Liver (tissue), 9 donors: ENCODE results near the gene ZNF629. TPM values are rescaled to one million over a fixed set of nuclear protein-coding genes. Genes with fewer than 3 reads are reported as not detected.

Experiments used
- DNase-seq: peaks from one replicate; pipeline ENCODE4 v3.0.0-alpha.2; 2017; ENCODE audit warnings: low spot score
- H3K27ac ChIP-seq, 2 donors: one replicate each; pipeline ENCODE4 v1.7.0; 2013; ENCODE audit warnings: inconsistent platforms in 2 of 2, low read length in 2 of 2, control low read depth in 1 of 2, low read depth in 1 of 2, mild to moderate bottlenecking in 1 of 2
- H3K27me3 ChIP-seq, 4 donors: one replicate each; pipeline versions ENCODE4 v1.6.1 to v1.7.0; 2013; ENCODE audit warnings: low read length in 3 of 4, inconsistent platforms in 1 of 4, mild to moderate bottlenecking in 1 of 4, moderate library complexity in 1 of 4; ENCODE audit not compliant: control insufficient read depth in 4 of 4, insufficient read depth in 4 of 4
- H3K36me3 ChIP-seq, 4 donors: one replicate each; pipeline versions ENCODE4 v1.6.1 to v1.7.0; 2013; ENCODE audit warnings: low read length in 3 of 4, mild to moderate bottlenecking in 3 of 4, low read depth in 1 of 4, moderate library complexity in 1 of 4; ENCODE audit not compliant: control insufficient read depth in 4 of 4, insufficient read depth in 3 of 4
- H3K4me1 ChIP-seq, 4 donors: one replicate each; pipeline versions ENCODE4 v1.6.1 to v1.7.0; 2013; ENCODE audit warnings: low read length in 3 of 4, mild to moderate bottlenecking in 3 of 4, moderate library complexity in 1 of 4; ENCODE audit not compliant: control insufficient read depth in 4 of 4, insufficient read depth in 4 of 4
- H3K4me3 ChIP-seq, 3 donors: one replicate each; pipeline versions ENCODE4 v1.6.1 to v1.7.0; 2013; ENCODE audit warnings: low read length in 3 of 3, control low read depth in 1 of 3, low read depth in 1 of 3, mild to moderate bottlenecking in 1 of 3
- H3K9ac ChIP-seq, 2 donors: one replicate each; pipeline ENCODE4 v1.7.0; 2013; ENCODE audit warnings: low read length in 2 of 2, mild to moderate bottlenecking in 2 of 2, moderate library complexity in 2 of 2, control low read depth in 1 of 2, low read depth in 1 of 2
- H3K9me3 ChIP-seq, 4 donors: one replicate each; pipeline versions ENCODE4 v1.6.1 to v1.7.0; 2013; ENCODE audit warnings: low read length in 3 of 4; ENCODE audit not compliant: control insufficient read depth in 4 of 4
- EGR1 ChIP-seq, 2 donors: IDR thresholded peaks; 2 replicates each; pipeline ENCODE4 v1.6.1; 2016 to 2018; ENCODE audit warnings: antibody characterized with exemption in 2 of 2, low read depth in 2 of 2
- FOXA2 ChIP-seq: IDR thresholded peaks from 2 replicates; pipeline ENCODE4 v1.6.1; 2016; ENCODE audit warnings: antibody characterized with exemption
- HNF4A ChIP-seq, 2 donors: conservative IDR thresholded peaks; 2 replicates each; pipeline ENCODE4 v1.6.1; 2016; ENCODE audit warnings: antibody characterized with exemption in 2 of 2, mild to moderate bottlenecking in 2 of 2
- HNF4G ChIP-seq: IDR thresholded peaks from 2 replicates; pipeline ENCODE4 v1.6.1; 2016; ENCODE audit warnings: antibody characterized with exemption
- NR2F2 ChIP-seq: IDR thresholded peaks from 2 replicates; pipeline ENCODE4 v1.6.1; 2016; ENCODE audit warnings: antibody characterized with exemption
- RAD21 ChIP-seq, 2 donors: IDR thresholded peaks; 2 replicates each; pipeline ENCODE4 v1.6.1; 2016; ENCODE audit warnings: antibody characterized with exemption in 2 of 2, mild to moderate bottlenecking in 2 of 2
- SP1 ChIP-seq: IDR thresholded peaks from 2 replicates; pipeline ENCODE4 v1.6.1; 2018; ENCODE audit warnings: antibody characterized with exemption, mild to moderate bottlenecking
- TAF1 ChIP-seq: conservative IDR thresholded peaks from 2 replicates; pipeline ENCODE4 v1.6.1; 2016; ENCODE audit warnings: antibody characterized with exemption, mild to moderate bottlenecking
- YY1 ChIP-seq: IDR thresholded peaks from 2 replicates; pipeline ENCODE4 v1.6.1; 2016; ENCODE audit warnings: antibody characterized with exemption, mild to moderate bottlenecking
- WGBS: extraction: QIAGEN DNeasy Blood & Tissue Kit; methylation state at CpG from one replicate; pipeline ENCODE4 v1.1.7; 2013; 5-methylcytosine and 5-hydroxymethylcytosine counted together
- polyA plus RNA-seq, 2 donors: library from polyadenylated mRNA; stranded (reverse) in 1 of 2; unstranded in 1 of 2; fragments of 200-250 nt in 1 of 2; fragments of >200 nt in 1 of 2; fragmentation: Nextera tagmentation in 1 of 2; extraction: Ambion mirVana in 1 of 2; gene quantifications; one replicate each; pipeline versions ENCODE4 v1.2.1 to v1.2.3, GENCODE V29; 2013 to 2015
- total RNA-seq, 2 donors: library from RNA; depleted of rRNA; stranded (reverse); fragments of >200 nt; gene quantifications; one replicate each; pipeline ENCODE4 v1.2.3, GENCODE V29; 2014
- TF ChIP-seq, protein P1 (sequence below): IDR thresholded peaks from 2 replicates; pipeline ENCODE4 v1.6.1; 2016; ENCODE audit warnings: antibody characterized with exemption, mild to moderate bottlenecking
- TF ChIP-seq, protein P2 (sequence below): IDR thresholded peaks from 2 replicates; pipeline ENCODE4 v1.6.1; 2016; ENCODE audit warnings: antibody characterized with exemption
- TF ChIP-seq, protein P3 (sequence below): fragments of 150-350 bp; IDR thresholded peaks from 2 replicates; pipeline ENCODE4 v1.5.1; 2017; ENCODE audit warnings: improper control_type of control experiment, low read depth, low read length; ENCODE audit not compliant: missing input control
- TF ChIP-seq, protein P4 (sequence below): IDR thresholded peaks from 2 replicates; pipeline ENCODE4 v1.6.1; 2016; ENCODE audit warnings: antibody characterized with exemption
- TF ChIP-seq, protein P5 (sequence below): IDR thresholded peaks from 2 replicates; pipeline ENCODE4 v1.6.1; 2016; ENCODE audit warnings: antibody characterized with exemption
- donor health status: healthy.
- donor health status: healthy.
- donor health status: healthy.
- donor health status: healthy.
- donor health status: healthy.

Gene ZNF629
- total and polyA plus RNA-seq, 4 donors, result 0.86 to 4.2 (median 3.4) TPM

DNA sequence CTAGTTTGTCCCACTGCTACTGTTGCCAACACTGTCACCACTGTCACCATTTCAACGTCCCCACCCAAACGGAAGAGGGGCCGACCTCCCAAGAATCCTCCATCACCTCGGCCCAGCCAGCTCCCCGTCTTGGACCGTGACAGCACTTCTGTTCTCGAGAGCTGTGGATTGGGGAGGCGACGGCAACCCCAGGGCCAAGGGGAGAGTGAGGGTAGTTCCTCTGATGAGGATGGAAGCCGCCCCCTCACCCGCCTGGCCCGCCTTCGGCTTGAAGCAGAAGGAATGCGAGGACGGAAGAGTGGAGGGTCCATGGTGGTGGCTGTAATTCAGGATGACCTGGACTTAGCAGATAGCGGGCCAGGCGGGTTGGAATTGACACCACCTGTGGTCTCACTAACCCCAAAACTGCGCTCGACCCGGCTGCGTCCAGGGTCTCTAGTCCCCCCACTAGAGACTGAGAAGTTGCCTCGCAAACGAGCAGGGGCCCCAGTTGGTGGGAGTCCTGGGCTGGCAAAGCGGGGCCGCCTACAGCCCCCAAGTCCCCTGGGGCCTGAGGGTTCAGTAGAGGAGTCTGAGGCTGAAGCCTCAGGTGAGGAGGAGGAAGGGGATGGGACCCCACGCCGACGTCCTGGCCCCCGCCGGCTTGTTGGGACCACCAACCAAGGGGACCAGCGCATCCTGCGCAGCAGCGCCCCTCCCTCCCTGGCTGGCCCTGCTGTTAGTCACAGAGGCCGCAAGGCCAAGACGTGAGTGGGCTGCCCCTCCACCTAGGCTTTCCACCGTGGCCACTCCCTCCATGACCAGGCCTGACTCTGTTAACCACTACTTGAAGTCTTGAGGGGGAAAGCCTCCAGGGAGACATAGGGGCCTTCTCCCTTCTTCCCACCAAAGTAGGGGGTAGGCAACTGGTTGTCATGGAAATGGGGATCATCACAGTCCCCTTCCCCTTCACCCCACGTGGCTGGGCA is 47.7 kb downstream of the ZNF629 start:
- TF ChIP-seq RAD21 (IDR thresholded peaks at IDR 0.05), result no peak
- TF ChIP-seq, protein P1, sequence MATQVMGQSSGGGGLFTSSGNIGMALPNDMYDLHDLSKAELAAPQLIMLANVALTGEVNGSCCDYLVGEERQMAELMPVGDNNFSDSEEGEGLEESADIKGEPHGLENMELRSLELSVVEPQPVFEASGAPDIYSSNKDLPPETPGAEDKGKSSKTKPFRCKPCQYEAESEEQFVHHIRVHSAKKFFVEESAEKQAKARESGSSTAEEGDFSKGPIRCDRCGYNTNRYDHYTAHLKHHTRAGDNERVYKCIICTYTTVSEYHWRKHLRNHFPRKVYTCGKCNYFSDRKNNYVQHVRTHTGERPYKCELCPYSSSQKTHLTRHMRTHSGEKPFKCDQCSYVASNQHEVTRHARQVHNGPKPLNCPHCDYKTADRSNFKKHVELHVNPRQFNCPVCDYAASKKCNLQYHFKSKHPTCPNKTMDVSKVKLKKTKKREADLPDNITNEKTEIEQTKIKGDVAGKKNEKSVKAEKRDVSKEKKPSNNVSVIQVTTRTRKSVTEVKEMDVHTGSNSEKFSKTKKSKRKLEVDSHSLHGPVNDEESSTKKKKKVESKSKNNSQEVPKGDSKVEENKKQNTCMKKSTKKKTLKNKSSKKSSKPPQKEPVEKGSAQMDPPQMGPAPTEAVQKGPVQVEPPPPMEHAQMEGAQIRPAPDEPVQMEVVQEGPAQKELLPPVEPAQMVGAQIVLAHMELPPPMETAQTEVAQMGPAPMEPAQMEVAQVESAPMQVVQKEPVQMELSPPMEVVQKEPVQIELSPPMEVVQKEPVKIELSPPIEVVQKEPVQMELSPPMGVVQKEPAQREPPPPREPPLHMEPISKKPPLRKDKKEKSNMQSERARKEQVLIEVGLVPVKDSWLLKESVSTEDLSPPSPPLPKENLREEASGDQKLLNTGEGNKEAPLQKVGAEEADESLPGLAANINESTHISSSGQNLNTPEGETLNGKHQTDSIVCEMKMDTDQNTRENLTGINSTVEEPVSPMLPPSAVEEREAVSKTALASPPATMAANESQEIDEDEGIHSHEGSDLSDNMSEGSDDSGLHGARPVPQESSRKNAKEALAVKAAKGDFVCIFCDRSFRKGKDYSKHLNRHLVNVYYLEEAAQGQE, result no peak
- TF ChIP-seq, protein P2, sequence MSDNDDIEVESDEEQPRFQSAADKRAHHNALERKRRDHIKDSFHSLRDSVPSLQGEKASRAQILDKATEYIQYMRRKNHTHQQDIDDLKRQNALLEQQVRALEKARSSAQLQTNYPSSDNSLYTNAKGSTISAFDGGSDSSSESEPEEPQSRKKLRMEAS, result no peak
- TF ChIP-seq, protein P3, sequence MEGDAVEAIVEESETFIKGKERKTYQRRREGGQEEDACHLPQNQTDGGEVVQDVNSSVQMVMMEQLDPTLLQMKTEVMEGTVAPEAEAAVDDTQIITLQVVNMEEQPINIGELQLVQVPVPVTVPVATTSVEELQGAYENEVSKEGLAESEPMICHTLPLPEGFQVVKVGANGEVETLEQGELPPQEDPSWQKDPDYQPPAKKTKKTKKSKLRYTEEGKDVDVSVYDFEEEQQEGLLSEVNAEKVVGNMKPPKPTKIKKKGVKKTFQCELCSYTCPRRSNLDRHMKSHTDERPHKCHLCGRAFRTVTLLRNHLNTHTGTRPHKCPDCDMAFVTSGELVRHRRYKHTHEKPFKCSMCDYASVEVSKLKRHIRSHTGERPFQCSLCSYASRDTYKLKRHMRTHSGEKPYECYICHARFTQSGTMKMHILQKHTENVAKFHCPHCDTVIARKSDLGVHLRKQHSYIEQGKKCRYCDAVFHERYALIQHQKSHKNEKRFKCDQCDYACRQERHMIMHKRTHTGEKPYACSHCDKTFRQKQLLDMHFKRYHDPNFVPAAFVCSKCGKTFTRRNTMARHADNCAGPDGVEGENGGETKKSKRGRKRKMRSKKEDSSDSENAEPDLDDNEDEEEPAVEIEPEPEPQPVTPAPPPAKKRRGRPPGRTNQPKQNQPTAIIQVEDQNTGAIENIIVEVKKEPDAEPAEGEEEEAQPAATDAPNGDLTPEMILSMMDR, result no peak
- no peak for TF ChIP-seq TAF1
- no peak for TF ChIP-seq HNF4A (conservative IDR thresholded peaks at IDR 0.05)
- no peak for TF ChIP-seq NR2F2
- TF ChIP-seq FOXA2, result no peak
- TF ChIP-seq HNF4G, result no peak
- TF ChIP-seq EGR1 (IDR thresholded peaks at IDR 0.05; ENCODE audit: low read depth in 2 of 2), result no peak
- TF ChIP-seq, protein P4, sequence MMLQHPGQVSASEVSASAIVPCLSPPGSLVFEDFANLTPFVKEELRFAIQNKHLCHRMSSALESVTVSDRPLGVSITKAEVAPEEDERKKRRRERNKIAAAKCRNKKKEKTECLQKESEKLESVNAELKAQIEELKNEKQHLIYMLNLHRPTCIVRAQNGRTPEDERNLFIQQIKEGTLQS, result no peak
- TF ChIP-seq, protein P5, sequence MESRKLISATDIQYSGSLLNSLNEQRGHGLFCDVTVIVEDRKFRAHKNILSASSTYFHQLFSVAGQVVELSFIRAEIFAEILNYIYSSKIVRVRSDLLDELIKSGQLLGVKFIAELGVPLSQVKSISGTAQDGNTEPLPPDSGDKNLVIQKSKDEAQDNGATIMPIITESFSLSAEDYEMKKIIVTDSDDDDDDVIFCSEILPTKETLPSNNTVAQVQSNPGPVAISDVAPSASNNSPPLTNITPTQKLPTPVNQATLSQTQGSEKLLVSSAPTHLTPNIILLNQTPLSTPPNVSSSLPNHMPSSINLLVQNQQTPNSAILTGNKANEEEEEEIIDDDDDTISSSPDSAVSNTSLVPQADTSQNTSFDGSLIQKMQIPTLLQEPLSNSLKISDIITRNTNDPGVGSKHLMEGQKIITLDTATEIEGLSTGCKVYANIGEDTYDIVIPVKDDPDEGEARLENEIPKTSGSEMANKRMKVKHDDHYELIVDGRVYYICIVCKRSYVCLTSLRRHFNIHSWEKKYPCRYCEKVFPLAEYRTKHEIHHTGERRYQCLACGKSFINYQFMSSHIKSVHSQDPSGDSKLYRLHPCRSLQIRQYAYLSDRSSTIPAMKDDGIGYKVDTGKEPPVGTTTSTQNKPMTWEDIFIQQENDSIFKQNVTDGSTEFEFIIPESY, result no peak
- no peak for TF ChIP-seq SP1
- TF ChIP-seq YY1, result no peak
- Histone ChIP-seq H3K36me3 (peaks cover 17 to 43% (median 34%) of the 10 kb centered on the region in 4 donors), H3K27me3 (no peaks in the 10 kb centered on the region), H3K27ac (no peak overlapping the region), H3K4me1 (peaks cover 0 to 7% (median 5%) of the 10 kb centered on the region in 4 donors), H3K4me3 (no peak overlapping the region), H3K9ac (no peak overlapping the region), H3K9me3 (no peaks in the 10 kb centered on the region)
- no peak for DNase-seq
- 95% methylated on average over 37 of the region's 37 CpGs for WGBS
